OCI-LY7 (cell line): ENCODE data around the gene USP11.

Experiments used
- CTCF ChIP-seq: fragments of 200-600 bp; sonication (generic); conservative IDR thresholded peaks from 2 replicates; pipeline ENCODE4 v1.5.1; 2014; ENCODE audit warnings: mild to moderate bottlenecking, antibody characterized with exemption, low read length, moderate library complexity, mixed read lengths
- EZH2phosphoT487 ChIP-seq: fragments of 200-600 bp; sonication (generic); IDR thresholded peaks from 2 replicates; pipeline ENCODE4 v1.6.1; 2018; ENCODE audit warnings: low read depth, borderline replicate concordance, mild to moderate bottlenecking, mixed run types, antibody characterized with exemption, low read length, moderate library complexity, mixed read lengths

- no peak for TF ChIP-seq CTCF
- no peak for TF ChIP-seq EZH2phosphoT487
These were observed 11.9 kb downstream of the USP11 start for GRCh38 chrX:47244676-47245075.
